Activated CD8-positive, alpha-beta memory T cell treated with anti-CD3 and anti-CD28 coated beads, Interleukin-2, amount 50 U/mL, for 24 hours (primary cell): ENCODE measurements around the gene IFT81.

ENCODE experiments used
- DNase-seq: peaks from one replicate; pipeline ENCODE4 v3.0.0-alpha.2; 2020; ENCODE audit errors: extremely low read depth

Gene IFT81

DNA sequence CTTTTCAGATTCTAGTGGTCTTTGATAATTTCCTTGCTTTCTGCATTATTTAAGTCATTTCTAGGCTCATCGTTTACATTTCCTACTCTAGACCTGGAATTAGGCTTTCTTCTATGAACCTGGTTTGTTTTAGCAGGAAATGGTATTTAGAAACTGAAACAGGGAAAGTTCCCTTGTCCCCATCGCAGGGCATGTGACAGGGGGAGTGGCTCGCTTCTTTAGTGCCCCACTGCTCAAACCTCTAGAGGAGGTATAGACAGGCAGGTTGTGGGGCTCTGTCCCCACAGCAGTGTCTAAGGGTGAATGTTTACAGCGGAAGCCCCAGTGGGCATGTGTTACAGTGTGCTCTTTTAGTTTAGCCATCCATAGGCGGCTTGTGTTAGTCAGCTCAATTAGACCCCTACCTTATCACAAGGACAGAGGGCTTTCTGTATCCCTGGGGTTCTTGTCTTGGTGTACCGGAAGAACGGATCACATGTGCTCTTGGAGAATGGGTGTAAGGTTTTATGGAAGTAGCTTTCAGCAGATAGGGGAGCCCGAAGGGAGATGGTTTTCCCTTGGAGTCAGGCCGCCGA, 25.0 kb downstream of the IFT81 start:
- DNase-seq: no peak

DNA sequence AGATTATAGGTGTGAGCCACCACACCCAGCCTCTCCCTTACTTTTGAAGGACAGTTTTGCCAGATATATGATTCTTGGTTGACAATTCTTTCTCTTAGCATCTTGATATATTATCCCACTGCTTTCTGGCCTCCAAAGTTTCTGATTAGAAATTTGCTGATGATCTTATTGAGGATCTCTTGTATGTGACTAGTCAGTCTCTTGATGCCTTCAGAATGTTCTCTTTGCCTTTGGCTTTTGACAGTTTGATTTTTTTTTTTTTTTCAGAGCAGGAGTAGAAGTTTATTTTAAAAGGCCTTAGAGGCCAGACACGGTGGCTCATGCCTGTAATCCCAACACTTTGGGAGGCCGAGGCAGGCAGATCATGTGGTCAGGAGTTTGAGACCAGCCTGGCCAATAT, 32.6 kb downstream of the IFT81 start:
- DNase-seq: no peak

DNA sequence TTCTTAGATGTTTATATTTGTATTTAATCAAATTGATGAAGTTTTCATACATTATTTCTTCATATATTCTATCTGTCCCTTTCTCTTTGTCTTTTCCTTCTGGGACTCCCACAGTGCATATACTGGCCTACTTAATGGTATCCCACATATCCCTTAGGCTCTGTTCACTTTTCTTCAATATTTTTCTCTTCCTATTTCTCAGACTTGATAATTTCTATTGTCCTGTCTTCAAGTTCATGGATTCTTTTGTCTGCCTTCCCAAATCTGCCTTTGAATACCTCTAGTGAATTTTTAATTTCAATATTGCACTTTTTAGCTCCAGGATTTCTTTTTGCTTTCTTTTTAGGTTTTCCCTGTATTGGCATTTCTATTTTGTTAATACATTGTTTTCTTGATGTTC, 33.4 kb downstream of the IFT81 start:
- DNase-seq: no peak

DNA sequence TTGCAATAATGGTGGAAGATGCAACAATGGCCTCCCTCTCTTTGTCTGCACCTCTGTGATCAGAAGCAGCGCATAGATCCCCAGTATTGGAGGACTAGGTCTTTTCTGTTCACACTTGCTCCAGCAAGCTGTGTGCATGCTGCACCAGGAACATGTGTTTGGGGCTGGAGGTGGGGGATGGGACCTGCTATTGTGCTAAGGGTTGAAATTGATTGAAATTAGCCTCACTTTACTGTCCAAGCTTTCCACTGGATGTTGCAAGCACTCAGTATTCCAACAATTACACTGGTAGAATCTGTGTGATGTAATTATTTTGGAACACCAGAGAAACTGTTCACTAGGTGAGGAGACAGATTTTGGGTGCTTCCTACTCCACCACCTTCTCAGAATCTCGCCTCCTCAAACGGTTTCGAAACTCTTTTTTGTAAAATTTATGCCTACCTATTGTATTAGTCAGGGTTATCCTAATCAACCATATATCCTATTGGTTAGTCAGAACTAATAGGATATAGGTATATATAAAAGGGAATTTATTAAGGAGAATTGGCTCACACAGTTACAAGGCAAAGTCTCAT, 35.6 kb downstream of the IFT81 start:
- no peak for DNase-seq

DNA sequence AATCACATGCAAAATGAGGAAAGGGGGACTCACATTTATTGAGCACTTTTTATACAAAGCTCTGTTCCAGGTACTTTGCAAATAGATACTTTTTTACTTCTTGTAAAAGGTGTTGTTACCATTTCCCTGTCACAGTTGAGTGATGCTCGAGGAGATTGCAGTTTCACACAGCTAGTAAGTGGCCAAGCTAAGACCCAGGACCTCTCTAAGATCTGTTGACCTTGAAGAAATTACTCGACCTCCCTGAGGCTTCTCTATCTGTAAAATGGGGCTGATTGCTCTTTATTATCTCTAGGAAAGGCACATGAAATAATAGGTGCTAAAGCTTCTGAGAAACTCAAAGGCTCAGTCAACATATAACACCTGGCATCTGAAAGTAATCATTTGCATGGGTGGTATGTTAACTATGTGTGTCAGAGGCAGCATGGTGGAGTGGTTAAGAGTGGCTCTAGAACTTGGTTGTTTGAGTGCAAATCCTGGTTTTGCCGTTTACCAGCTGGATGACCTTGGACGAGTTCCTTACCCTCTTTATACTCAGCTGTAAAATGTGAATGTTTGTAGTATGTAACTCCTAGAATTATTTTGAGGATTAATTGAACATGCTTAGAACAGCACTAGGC, 41.5 kb downstream of the IFT81 start:
- no peak for DNase-seq

DNA sequence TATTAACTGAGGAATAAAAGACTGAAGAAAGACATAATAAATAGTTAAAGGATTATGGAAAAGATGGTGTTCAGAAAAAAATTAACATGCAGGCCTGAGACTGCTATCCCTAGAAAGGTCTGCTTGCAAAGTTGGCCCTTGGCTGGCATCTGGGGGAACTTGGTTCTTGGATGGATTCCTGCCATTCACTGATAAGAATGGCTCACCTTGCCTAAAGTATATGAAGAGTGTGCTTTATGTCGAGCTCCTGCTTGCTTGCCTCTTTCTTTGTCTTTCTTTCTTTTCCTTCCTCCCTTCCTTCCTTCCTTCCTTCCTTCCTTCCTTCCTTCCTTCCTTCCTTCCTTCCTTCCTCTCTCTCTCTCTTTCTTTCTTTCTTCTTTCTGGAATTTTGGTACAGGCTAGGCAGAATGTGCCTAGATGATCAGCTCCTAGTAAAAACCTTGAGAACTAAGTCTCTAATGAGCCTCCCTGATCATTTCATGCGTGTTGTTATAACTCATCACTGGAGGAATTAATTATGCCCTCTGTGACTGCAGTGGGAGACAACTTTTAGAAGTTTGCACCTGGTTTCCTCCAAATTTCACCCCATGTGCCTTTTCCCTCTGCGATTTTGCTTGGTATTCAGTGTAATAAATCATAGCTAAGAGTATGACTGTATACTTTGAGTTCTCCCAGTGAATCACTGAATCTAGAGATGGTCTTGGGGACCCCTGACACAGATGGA, 44.7 kb downstream of the IFT81 start:
- DNase-seq: no peak

DNA sequence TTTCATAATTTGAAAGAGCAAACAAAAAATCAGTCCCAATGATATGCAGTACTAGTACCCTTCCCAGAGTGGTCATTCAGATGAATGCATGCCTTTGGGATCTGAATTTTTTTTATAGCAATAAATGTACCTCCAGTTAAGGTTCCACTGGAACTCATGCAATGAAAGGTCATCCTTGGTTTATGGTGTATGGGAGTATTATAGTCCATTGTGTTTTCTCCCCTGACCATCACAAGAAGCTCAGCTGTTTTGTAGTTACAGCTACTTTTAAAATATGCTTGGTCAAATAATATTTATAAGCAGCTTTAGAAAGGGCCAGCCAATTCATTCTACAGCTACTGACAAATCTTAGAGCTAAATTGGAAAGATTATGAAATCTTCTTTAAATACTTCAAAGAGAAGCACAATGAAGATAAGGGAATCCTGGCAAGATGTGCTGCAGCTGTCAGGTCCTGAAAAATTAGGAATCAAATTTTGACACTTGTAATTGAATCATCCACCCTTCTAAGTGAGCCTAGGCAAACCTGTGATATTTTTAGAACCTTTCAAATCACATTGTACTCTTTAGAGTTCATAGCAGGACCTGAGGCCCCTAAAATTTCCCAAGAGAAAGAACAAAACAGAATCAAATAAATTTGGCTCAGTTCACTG, 46.5 kb downstream of the IFT81 start:
- no peak for DNase-seq

DNA sequence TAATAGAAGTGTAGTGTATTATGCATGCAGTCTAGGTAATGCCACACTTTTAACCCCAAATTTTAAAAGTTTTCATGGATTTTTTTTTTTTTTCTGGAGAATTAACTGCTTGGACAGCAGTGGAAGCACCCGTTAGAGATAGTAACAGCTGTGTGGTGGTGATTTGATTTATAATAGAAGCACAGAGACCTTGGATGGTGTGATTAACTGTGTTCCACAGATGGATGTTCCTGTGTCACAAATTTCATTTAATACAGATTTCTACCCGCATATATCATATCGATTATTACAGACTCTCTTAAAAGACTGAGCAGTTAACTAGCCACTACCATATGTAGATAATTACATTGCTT, 47.0 kb downstream of the IFT81 start:
- DNase-seq: no peak

DNA sequence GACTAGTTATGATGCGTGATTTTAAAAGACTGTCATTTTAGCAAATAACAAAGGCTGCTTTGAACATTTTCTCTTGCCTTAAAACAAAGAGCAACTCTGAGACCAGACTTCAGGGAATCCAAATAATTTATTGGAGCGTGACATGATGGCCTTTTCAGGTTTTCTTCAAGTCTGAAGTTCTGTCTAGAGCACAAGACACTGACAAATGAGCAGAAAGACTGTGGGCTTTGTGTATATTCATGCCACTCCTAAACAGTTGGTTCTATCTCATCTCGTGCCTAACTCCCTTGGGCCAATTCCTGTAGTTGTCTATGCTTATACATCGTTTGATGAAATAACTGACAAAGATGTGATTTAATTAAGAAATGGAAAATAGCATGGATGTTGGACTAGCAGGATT, 47.5 kb downstream of the IFT81 start:
- DNase-seq: no peak

DNA sequence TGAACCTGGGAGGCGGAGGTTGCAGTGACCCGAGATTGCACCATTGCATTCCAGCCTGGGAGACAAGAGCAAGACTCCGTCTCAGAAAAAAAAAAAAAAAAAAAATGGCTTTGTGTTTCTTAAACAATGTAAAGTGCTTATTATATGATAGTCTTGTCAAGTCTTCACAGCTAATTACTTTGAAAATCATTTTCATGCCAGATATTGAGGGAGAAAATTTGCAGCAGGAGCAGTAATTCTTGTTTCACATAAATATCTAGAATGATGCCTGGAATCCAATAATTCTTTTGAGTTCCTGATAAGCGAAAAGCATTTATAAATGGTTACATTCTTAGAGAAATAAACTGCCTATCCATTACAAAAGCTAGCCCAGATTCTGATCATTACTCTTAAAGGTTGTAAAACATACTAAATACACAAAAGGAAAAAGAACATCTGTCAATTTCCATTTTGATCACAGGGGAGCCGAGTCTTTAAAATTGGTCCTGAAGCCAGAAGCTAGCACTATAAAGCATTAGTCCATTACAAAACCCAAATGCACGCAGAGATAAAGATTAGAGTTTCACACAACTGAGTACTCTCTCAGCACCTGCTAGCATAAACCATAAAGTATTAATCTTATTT, 50.3 kb downstream of the IFT81 start:
- DNase-seq: no peak

DNA sequence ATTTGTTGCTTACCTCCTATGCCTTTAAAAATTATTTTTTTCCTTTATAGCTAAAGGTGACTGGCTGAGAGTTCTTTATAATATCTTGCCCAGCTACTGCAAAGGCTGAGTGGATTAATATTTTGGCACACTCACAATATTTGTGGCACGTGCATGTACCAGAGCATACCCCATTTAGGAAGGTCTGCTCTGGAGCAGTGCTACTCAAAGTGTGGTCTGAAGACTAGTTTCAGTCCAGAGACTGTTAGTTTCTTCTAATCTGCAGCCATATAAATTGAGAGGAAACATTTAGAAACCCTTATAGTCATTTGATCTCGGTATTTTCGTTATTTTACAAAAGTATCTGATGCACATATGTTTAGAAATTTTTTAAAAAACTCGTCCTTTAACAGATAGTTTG, 51.0 kb downstream of the IFT81 start:
- no peak for DNase-seq

DNA sequence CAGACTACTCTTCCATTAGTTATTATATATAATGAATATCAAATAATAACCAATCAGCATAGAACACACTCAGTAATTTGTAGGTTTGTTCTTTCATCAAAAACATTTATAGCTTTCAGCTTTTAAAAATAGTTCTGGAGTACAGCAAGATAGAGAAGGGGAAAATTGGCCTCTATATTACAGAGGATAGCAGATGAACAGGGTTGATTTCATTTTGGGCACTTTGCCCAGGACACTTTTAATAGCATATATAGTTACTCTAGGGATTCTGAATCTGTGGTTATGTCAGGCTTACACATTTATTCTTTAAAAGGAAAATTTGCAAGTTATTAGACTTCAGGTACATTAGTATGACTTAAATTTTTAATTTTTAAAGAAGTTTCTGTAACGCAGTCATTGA, 52.6 kb downstream of the IFT81 start:
- DNase-seq: no peak

DNA sequence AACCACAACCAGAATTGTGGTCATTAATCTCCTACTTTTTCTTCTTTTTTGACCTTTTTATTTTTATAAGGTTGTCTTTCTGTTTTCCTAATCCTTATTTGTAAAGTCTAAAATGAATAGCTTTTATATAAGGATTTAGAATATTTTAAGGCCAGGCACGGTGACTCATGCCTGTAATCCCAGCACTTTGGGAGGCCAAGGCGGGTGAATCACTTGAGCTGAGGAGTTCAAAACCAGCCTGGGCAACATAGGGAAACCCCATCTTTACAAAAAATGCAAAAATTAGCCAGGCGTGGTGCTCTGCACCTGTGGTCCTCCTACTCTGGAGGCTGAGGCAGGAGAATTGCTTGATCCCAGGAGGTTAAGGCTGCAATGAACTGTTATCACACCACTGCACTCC, 55.1 kb downstream of the IFT81 start:
- DNase-seq: no peak

DNA sequence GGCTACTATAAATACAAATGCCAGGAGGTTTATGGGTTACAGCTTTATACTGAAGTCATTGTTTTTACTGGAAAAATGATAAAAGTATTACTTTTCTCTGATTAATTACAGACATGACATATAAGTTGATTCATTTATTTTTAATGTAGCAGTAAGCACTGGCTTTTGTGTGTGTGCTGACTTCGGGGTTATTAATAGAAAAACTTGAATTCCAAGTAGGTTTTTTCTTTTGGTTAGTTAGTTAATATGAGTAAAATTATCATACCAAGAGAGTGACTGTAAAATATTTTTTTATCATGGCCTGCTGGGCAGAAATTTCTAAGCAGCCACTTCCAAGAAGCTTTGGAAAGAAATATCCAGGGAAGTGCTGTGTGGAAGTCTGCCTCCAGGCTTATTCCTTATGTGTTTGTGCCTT, 56.4 kb downstream of the IFT81 start:
- DNase-seq: no peak

DNA sequence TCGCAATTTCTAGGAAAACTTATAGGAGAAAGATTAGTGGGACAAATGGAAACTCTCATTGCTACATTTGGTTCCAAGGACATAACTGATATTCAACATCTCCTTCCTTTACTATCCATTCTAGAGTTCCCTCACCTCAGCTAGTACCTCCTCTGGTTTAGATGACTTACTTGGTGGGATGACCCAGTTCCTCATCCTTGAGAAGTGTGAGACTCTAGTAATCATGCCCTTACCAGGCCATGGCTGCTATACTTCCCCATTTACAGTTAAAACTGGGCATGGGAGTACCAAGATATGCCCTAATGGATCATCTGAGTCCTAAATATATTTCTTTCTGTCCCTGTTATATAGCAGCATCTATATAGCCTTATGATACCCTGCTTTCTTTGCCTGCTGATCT, 58.1 kb downstream of the IFT81 start:
- DNase-seq: no peak

DNA sequence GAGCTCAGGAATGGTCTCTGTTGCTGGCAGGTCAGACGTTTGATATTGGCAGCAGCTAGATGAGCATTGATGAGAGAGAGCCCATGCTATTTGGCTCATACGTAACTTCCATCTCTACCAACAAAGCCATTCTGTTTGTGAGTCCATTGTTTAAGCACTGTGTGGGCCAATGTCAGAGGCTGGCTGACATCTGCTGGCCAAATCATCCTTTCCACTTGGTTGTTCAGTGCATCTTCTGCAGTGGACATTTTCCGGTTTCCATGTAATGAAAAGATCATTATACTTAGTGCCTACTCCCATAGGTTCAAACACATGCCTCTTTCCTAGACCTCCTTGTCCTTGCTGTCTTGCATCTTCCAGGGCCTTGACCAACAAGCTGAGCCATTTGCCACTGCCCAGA, 59.2 kb downstream of the IFT81 start:
- no peak for DNase-seq

DNA sequence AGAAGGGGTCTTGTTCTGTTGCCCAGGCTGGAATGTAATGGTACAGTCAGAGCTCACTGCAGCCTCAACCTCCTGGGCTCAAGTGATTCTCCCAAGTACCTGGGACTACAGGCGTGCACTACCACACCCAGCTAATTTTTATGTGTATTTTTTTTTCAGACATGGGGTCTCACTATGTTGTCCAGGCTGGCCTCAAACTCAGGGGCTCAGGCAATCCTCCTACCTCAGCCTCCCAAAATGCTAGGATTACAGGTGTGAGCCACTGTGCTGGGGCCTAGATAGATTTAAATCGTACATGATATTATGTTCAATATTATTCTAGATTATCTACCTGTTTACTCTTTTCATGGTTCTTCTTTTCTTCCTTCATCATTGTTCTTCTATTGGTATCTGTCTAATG, 61.5 kb downstream of the IFT81 start:
- no peak for DNase-seq

DNA sequence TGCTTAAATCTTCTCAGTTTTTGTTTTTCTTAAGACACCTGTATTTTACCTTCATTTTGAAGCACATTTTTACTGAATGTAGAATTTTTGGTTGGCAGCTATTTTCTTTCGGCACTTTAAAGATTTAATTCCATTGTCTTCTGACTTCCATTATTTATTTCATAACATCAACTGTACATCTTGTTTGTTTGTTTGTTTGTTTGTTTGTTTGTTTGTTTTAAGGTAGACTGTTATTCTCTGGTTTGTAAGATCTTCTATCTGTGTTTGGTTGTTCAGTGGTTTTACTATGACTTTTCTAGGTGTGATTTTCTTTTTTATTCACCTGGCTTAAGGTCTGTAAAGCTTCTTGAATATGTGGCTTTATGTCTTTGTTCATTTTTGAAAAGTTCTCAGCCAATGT, 61.9 kb downstream of the IFT81 start:
- DNase-seq: no peak

DNA sequence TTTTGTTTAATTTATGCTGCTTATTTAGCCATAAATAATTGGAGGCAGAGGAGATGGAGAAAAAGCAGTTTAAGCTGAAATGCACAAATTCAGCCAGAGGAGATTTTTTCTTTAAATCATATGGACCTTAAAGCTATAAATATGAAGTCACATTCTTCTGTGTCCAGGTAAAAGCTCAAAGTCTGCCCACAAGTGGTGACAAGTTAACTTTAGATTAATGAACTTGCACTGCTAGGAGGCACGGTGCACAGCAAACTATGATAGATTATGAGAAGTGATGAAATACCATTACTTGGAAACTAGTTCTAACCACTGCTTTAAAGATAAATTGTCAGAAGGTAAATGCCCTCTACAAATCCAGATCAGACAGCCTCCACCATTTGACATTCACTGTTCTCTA, 69.0 kb downstream of the IFT81 start:
- no peak for DNase-seq

DNA sequence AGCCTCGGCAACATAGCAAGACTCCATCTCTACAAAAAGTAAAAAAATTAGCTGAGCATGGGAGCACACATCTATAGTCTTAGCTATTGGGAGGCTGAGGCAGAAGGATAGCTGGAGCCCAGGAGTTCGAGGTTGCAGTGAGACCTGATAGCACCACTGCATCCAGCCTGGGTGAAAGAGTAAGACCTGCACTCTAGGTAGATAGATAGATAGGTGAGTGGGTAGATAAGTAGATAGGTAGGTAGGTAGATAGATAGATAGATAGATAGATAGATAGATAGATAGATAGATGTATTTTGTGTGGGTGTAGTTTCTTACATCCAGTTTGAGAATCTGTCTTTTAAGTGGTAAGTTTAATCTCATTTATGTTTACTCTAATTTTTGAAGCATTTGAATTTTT, 72.8 kb downstream of the IFT81 start:
- no peak for DNase-seq

DNA sequence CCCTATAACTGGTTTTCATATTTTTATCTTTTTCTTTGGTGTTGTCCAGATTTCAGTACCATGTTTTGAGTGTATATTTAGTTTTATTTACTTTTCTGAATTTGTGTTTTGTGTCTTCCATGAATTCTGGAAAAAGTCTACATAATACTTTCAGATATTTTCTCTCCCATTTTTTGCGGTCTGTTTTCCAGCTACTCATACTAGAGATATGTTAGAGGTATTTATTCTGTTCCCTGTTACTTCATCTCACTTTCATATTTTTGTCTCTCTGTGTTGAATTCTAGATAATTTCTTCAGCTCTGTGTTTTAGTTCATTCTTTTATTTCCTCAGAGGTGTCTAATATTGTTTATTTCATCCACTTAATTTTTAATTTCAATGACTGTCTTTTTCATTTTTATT, 74.2 kb downstream of the IFT81 start:
- DNase-seq: no peak

DNA sequence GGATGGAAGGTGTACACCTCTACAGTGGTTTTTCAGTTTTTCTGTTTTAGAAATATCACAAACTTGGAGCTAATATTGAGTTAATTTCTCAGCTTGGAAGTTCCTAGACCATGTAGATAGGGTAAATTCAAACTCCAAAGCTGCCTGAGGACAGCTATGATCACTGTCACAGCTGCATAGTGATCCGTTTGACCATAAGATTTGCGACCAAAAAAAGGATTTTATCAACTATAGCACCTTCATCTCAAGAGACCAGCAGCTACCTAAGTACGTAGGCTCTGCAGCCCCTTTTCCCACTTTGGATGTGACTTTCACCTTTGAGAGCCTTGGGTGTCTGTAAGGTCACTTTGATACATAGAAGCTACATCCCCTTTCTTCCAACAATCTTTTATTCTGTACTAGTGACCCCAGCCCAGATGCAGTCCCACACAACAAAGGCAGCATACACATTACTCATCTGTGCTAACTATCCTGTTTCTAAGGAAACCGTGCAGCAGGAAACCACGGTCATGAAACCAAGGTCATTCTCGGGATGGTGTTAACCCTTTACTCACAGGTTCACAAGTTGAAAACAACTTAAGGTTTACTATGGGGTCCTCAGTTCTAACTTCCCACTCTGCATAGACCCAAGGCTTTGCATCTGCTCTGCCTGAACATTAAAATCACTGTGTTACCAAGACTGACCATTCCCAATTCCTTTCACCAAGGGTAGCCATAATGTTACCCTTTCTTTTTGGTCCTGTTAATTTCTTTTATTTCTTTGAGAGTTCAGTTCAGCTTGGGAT, 75.4 kb downstream of the IFT81 start:
- no peak for DNase-seq
